ENCODE results near the gene ADRA2B. TPM values are rescaled to one million over a fixed set of nuclear protein-coding genes. Genes with fewer than 3 reads are reported as not detected.

Gene ADRA2B
- polyA plus RNA-seq, 3 donors, result 1.6 TPM; not detected in 2

DNA sequence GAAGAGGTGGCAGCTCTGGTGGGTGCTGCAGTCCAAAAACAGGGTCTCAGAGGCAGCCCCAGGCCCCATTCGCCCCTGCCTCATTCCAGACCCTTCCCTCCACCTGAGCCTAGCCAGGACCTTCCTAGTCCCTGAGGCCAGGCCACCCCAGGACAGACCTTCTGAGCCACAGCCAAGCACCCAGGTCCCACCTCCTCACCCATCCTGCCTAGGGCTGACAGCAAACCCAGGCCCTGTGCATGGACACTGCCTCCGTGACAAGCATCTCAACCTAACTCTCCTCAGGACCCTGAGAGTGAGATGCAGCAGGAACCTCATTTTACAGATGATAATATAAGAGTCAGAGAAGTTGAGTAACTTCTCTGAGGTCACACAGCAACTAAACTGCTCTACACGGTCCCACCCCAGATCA, 15.5 kb downstream of the ADRA2B start:
- no peaks in the 10 kb centered on the region for H3K79me2 ChIP-seq (ENCODE audit: insufficient read depth, low read length)
- Mint-ChIP-seq H3K27me3 (ENCODE audit: low read depth in 3 of 3) (peaks cover 0 to 6% (median 0%) of the 10 kb centered on the region in 3 donors), H3K4me1 (peaks cover 21% of the 10 kb centered on the region), H3K27ac (no peak overlapping the region), H3K4me3 (no peak overlapping the region), H3K9me3 (peaks cover 10 to 14% (median 13%) of the 10 kb centered on the region in 7 donors), H3K36me3 (no peaks in the 10 kb centered on the region)
- no peaks in the 10 kb centered on the region for H3K27me3 ChIP-seq (ENCODE audit: control insufficient read depth in 2 of 2, insufficient read depth in 2 of 2, low read length in 2 of 2)
- peak in 1 of 3 donors; percentile 2 for DNase-seq
- TF ChIP-seq, protein P1, sequence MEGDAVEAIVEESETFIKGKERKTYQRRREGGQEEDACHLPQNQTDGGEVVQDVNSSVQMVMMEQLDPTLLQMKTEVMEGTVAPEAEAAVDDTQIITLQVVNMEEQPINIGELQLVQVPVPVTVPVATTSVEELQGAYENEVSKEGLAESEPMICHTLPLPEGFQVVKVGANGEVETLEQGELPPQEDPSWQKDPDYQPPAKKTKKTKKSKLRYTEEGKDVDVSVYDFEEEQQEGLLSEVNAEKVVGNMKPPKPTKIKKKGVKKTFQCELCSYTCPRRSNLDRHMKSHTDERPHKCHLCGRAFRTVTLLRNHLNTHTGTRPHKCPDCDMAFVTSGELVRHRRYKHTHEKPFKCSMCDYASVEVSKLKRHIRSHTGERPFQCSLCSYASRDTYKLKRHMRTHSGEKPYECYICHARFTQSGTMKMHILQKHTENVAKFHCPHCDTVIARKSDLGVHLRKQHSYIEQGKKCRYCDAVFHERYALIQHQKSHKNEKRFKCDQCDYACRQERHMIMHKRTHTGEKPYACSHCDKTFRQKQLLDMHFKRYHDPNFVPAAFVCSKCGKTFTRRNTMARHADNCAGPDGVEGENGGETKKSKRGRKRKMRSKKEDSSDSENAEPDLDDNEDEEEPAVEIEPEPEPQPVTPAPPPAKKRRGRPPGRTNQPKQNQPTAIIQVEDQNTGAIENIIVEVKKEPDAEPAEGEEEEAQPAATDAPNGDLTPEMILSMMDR (IDR thresholded peaks at IDR 0.05), result no peak
- no peak overlapping the region for H3K4me3 ChIP-seq (replicated peaks in 1 of 3; ENCODE audit: low read depth in 2 of 3, low read length in 3 of 3)
- peaks cover 6 to 24% of the 10 kb centered on the region in 2 donors for H3K4me1 ChIP-seq (ENCODE audit: control insufficient read depth in 1 of 2, insufficient read depth in 2 of 2, low read length in 2 of 2)
- no peak overlapping the region for H3K27ac ChIP-seq (ENCODE audit: low read depth in 1 of 2, low read length in 2 of 2)
- no peaks in the 10 kb centered on the region for H4K20me1 ChIP-seq (ENCODE audit: insufficient read depth, low read length)
- intact Hi-C loops (cut with micrococcal nuclease), result no loop called here
- no peak overlapping the region for H3K9ac ChIP-seq (ENCODE audit: insufficient read depth, low read length, poor library complexity, severe bottlenecking)
- no peak overlapping the region for H3K4me2 ChIP-seq (replicated peaks; ENCODE audit: extremely low read depth, low read length, poor library complexity, severe bottlenecking)
- WGBS (ENCODE audit: insufficient coverage), result 88% methylated on average over 1 of the region's 3 CpGs
- H3K36me3 ChIP-seq (replicated peaks in 1 of 2; ENCODE audit: control insufficient read depth in 1 of 2, insufficient read depth in 2 of 2, low read length in 2 of 2), result no peaks in the 10 kb centered on the region
- H3K9me3 ChIP-seq (replicated peaks in 1 of 2; ENCODE audit: control insufficient read depth in 1 of 2, insufficient read depth in 1 of 2, low read length in 2 of 2), result peaks cover 11 to 13% of the 10 kb centered on the region in 2 donors
- no peak overlapping the region for H2AFZ ChIP-seq (ENCODE audit: insufficient read depth, low read depth, low read length, poor library complexity, severe bottlenecking)

DNA sequence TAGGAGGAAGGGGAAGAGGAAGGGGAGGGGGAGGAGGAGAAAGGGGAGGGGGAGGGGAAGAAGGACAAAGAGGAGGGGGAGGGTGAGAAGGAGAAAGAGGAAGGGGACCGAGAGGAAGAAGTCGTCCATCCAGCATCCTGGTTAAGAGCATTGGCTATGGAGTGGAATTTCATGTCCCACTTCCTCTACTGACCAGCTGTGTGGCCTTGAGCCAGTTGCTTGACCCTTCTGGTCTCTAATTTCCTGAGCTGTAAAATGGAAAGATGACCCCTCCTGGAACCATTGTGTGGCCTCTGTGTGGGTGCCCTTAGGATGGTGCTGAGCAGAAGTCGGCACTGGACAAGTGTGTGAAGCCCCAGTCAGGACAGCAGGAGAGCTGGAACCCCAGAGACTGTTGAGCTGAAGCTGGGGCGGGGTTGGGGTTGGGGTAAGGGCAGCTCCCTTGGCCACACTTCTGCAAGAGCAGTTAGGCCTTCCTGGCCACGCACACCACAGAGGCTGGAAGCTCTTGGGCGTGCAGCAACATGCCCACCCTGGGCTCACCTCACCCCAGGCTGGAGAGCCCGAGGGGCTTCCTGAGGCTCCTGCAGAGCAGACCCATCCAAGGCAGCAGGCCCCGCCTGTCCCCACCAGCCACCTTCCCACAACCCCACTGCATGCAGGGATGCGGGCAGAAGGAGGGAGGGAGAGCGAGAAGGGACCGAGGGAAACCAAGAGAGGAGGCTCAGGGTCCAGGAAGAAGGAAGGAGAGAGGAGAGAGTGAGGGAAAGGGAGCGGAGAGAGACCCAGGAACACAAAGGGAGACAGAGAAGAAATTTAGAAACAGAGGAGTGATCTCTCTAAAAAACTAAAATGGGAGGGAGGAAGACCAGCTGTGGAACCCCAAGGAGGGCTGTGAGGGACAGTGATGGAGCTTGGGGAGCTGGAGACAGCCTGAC, 16.2 kb downstream of the ADRA2B start:
- no peaks in the 10 kb centered on the region for H3K79me2 ChIP-seq (ENCODE audit: insufficient read depth, low read length)
- intact Hi-C loops (cut with micrococcal nuclease), result no loop called here
- Mint-ChIP-seq H3K4me3 (no peak overlapping the region), H3K4me1 (peaks cover 21% of the 10 kb centered on the region), H3K9me3 (peaks cover 3 to 7% (median 5%) of the 10 kb centered on the region in 7 donors), H3K27ac (no peak overlapping the region), H3K27me3 (ENCODE audit: low read depth in 3 of 3) (peaks cover 0 to under 1% (median 0%) of the 10 kb centered on the region in 3 donors), H3K36me3 (no peaks in the 10 kb centered on the region)
- peaks cover 6 to 24% of the 10 kb centered on the region in 2 donors for H3K4me1 ChIP-seq (ENCODE audit: control insufficient read depth in 1 of 2, insufficient read depth in 2 of 2, low read length in 2 of 2)
- no peak overlapping the region for H2AFZ ChIP-seq (ENCODE audit: insufficient read depth, low read depth, low read length, poor library complexity, severe bottlenecking)
- DNase-seq, result peak in 1 of 3 donors; percentile 10
- TF ChIP-seq, protein P1 (IDR thresholded peaks at IDR 0.05), result no peak
- H3K9me3 ChIP-seq (replicated peaks in 1 of 2; ENCODE audit: control insufficient read depth in 1 of 2, insufficient read depth in 1 of 2, low read length in 2 of 2), result peaks cover 3 to 5% of the 10 kb centered on the region in 2 donors
- no peaks in the 10 kb centered on the region for H3K27me3 ChIP-seq (ENCODE audit: control insufficient read depth in 2 of 2, insufficient read depth in 2 of 2, low read length in 2 of 2)
- H4K20me1 ChIP-seq (ENCODE audit: insufficient read depth, low read length), result no peaks in the 10 kb centered on the region
- no peak overlapping the region for H3K27ac ChIP-seq (ENCODE audit: low read depth in 1 of 2, low read length in 2 of 2)
- H3K4me2 ChIP-seq (replicated peaks; ENCODE audit: extremely low read depth, low read length, poor library complexity, severe bottlenecking), result no peak overlapping the region
- WGBS (ENCODE audit: insufficient coverage), result 66% methylated on average over 7 of the region's 12 CpGs
- H3K4me3 ChIP-seq (replicated peaks in 1 of 3; ENCODE audit: low read depth in 2 of 3, low read length in 3 of 3), result no peak overlapping the region
- H3K9ac ChIP-seq (ENCODE audit: insufficient read depth, low read length, poor library complexity, severe bottlenecking), result no peak overlapping the region
- no peaks in the 10 kb centered on the region for H3K36me3 ChIP-seq (replicated peaks in 1 of 2; ENCODE audit: control insufficient read depth in 1 of 2, insufficient read depth in 2 of 2, low read length in 2 of 2)

All from CD14-positive monocyte (primary cell).